ENCODE data around the gene SEL1L3. TPM values are rescaled to one million over a fixed set of nuclear protein-coding genes. Genes with fewer than 3 reads are reported as not detected.
A peak's percentile ranks its signal among the peaks of the same experiment; 100 is the strongest.

SEL1L3 gene
- total RNA-seq, 1 experiment from 2014 or later: 31.9 TPM

DNA sequence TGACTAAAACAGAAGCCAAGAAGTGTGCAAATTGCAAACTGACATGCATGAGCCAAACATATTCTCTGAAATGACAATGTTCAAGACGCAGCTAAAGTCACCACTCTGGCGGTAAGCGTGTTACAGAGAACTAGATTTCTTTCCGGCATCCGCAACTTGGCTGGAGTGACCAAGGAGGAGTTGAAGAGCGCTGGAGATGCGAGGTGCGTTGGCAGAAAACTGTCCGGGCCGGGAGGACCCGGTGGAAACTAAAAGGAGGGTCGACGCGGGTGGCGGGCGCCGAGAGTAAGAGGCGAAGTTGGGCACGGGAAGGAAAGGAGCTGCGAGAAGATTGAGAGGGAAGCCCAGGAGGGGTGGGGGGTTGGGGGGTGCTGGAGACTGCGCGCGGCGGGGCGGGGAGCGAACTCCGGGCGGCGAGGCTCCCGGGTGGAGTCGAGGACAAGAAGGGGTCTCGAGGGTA lies 807 bp downstream of the SEL1L3 start:
- Histone ChIP-seq H3K9ac (ENCODE audit: low read length) (peak overlapping the region; percentile 50), H3K36me3 (ENCODE audit: low read depth, low read length) (no peaks in the 10 kb centered on the region), H3K4me1 (ENCODE audit: insufficient read depth, low read length) (peaks cover 21% of the 10 kb centered on the region), H3K27ac (ENCODE audit: low read length) (peak overlapping the region; percentile 35), H3K79me2 (ENCODE audit: low read length) (peaks cover 37% of the 10 kb centered on the region), H3K9me2 (replicated peaks; ENCODE audit: low read length) (no peaks in the 10 kb centered on the region), H3F3A (ENCODE audit: low read length, unreplicated experiment) (no peaks in the 10 kb centered on the region), H3K27me3 (ENCODE audit: low read length) (no peaks in the 10 kb centered on the region), H4K20me1 (ENCODE audit: low read length) (no peaks in the 10 kb centered on the region), H2AFZ (ENCODE audit: low read length) (peak overlapping the region; percentile 90), H3K4me2 (ENCODE audit: low read length) (peak overlapping the region; percentile 92), H3K9me3 (ENCODE audit: low read length) (no peaks in the 10 kb centered on the region), H3K4me3 (ENCODE audit: low read length) (peak overlapping the region; percentile 87)
- BruUV-seq (replicated peaks): no TSS peak
- TF ChIP-seq EZH2phosphoT487 (IDR thresholded peaks at IDR 0.05; ENCODE audit: borderline replicate concordance, low read length): no peak
- TF ChIP-seq, protein P1, sequence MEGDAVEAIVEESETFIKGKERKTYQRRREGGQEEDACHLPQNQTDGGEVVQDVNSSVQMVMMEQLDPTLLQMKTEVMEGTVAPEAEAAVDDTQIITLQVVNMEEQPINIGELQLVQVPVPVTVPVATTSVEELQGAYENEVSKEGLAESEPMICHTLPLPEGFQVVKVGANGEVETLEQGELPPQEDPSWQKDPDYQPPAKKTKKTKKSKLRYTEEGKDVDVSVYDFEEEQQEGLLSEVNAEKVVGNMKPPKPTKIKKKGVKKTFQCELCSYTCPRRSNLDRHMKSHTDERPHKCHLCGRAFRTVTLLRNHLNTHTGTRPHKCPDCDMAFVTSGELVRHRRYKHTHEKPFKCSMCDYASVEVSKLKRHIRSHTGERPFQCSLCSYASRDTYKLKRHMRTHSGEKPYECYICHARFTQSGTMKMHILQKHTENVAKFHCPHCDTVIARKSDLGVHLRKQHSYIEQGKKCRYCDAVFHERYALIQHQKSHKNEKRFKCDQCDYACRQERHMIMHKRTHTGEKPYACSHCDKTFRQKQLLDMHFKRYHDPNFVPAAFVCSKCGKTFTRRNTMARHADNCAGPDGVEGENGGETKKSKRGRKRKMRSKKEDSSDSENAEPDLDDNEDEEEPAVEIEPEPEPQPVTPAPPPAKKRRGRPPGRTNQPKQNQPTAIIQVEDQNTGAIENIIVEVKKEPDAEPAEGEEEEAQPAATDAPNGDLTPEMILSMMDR (conservative IDR thresholded peaks at IDR 0.05; ENCODE audit: low read depth, low read length): no peak
- no peak for TF ChIP-seq EZH2 (IDR thresholded peaks at IDR 0.05; ENCODE audit: low read length, unreplicated experiment)
- peak; percentile 26 for ATAC-seq
- POLR2A ChIA-PET (ENCODE audit: unreplicated experiment): no interaction called here
- DNase-seq: peak; percentile 49
- CTCF ChIA-PET: no interaction called here
- intact Hi-C loops (cut with micrococcal nuclease): loop anchor here (2.0 kb wide), 1 partner anchor 45 kb away; no protein-coding TSS in a partner anchor

DNA sequence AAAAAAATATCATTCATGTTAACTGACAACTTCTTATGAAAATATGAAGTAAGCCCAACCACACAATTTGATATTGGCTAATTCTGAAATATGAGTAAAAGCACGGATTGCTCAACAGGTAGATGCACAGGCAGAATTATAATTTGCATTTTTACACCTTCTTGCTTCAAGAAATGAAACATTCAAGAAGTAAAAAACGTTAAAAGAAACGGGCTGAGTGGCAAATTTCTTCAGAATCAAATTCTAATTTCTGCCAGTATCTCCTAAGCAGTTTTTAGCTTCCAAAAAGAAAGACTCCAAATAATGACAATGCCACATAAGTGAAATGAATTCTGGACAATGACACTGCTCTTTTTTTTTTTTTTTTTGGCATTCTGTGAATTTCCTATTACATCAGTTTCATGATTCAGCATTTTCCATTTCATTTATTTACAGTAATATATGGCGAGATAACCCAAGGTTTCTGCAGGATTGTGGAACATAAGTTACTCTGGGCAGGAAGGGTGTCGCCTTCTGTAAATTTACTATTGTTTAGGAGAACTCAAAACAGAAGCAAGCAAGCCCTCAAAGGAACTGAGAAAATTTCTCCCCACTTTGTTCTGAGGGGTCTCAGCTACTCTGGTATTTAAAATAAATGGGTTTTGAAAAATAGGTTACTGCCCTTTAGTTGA lies 1.4 kb downstream of the SEL1L3 start:
- TF ChIP-seq, protein P1 (conservative IDR thresholded peaks at IDR 0.05; ENCODE audit: low read depth, low read length): no peak
- TF ChIP-seq EZH2phosphoT487 (IDR thresholded peaks at IDR 0.05; ENCODE audit: borderline replicate concordance, low read length): no peak
- no peak for TF ChIP-seq EZH2 (IDR thresholded peaks at IDR 0.05; ENCODE audit: low read length, unreplicated experiment)
- ChIA-PET POLR2A (ENCODE audit: unreplicated experiment) (no interaction called here), CTCF (no interaction called here)
- Histone ChIP-seq H3K9ac (ENCODE audit: low read length) (peak overlapping the region; percentile 50), H2AFZ (ENCODE audit: low read length) (peak overlapping the region; percentile 90), H3K27ac (ENCODE audit: low read length) (peak overlapping the region; percentile 35), H3K4me2 (ENCODE audit: low read length) (peak overlapping the region; percentile 92), H3K79me2 (ENCODE audit: low read length) (peaks cover 42% of the 10 kb centered on the region), H3K9me2 (replicated peaks; ENCODE audit: low read length) (no peaks in the 10 kb centered on the region), H3K27me3 (ENCODE audit: low read length) (no peaks in the 10 kb centered on the region), H3K9me3 (ENCODE audit: low read length) (no peaks in the 10 kb centered on the region), H3F3A (ENCODE audit: low read length, unreplicated experiment) (no peaks in the 10 kb centered on the region), H3K4me3 (ENCODE audit: low read length) (peak overlapping the region; percentile 87), H3K36me3 (ENCODE audit: low read depth, low read length) (no peaks in the 10 kb centered on the region), H4K20me1 (ENCODE audit: low read length) (no peaks in the 10 kb centered on the region), H3K4me1 (ENCODE audit: insufficient read depth, low read length) (peaks cover 21% of the 10 kb centered on the region)
- TSS peak; percentile 74 for BruUV-seq (replicated peaks)
- intact Hi-C loops (cut with micrococcal nuclease): no loop called here
- no peak for ATAC-seq
- peak; percentile 30 for DNase-seq

DNA sequence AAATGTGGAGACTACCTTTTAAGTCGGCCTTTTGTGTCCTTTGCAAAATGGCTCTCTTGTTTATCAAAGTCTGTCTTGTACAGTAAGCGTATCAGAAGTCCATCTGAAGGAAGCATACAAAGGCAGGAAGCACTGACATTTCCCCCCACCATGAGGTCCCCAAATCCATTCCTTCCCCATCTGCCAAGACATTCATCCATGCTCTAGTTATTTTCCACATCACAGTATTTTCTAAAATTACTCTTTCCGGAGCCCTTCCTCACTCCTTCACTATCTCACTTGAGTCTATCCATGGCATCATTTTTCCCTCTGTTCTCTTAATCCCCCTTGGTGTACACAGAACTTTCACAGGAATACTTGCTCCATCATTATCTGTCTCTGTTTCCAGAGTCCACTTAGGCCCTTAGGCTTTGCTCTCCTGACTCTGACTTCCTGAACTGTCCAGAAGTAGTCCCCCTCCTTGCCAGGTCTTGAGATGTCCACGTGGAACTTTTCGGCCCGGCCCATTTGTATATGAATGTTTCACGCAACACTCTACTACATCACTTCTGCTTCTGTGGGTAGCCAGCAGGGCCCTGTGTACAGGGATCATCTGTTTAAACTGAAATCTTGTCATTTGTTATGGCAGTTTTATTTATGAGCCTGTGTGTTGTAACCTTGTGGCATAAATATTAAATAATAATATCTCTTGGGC lies 2.1 kb downstream of the SEL1L3 start:
- Histone ChIP-seq H3K4me3 (ENCODE audit: low read length) (peak overlapping the region; percentile 87), H3K4me1 (ENCODE audit: insufficient read depth, low read length) (peaks cover 21% of the 10 kb centered on the region), H3K27me3 (ENCODE audit: low read length) (no peaks in the 10 kb centered on the region), H3K79me2 (ENCODE audit: low read length) (peaks cover 48% of the 10 kb centered on the region), H3K9ac (ENCODE audit: low read length) (no peak overlapping the region), H4K20me1 (ENCODE audit: low read length) (no peaks in the 10 kb centered on the region), H2AFZ (ENCODE audit: low read length) (no peak overlapping the region), H3K9me2 (replicated peaks; ENCODE audit: low read length) (no peaks in the 10 kb centered on the region), H3K9me3 (ENCODE audit: low read length) (no peaks in the 10 kb centered on the region), H3K4me2 (ENCODE audit: low read length) (peak overlapping the region; percentile 92), H3K36me3 (ENCODE audit: low read depth, low read length) (no peaks in the 10 kb centered on the region), H3K27ac (ENCODE audit: low read length) (no peak overlapping the region), H3F3A (ENCODE audit: low read length, unreplicated experiment) (no peaks in the 10 kb centered on the region)
- POLR2A ChIA-PET (ENCODE audit: unreplicated experiment): no interaction called here
- TF ChIP-seq EZH2 (IDR thresholded peaks at IDR 0.05; ENCODE audit: low read length, unreplicated experiment) (no peak), EZH2phosphoT487 (IDR thresholded peaks at IDR 0.05; ENCODE audit: borderline replicate concordance, low read length) (no peak)
- TF ChIP-seq, protein P1 (conservative IDR thresholded peaks at IDR 0.05; ENCODE audit: low read depth, low read length): no peak
- DNase-seq (no peak), ATAC-seq (no peak)
- intact Hi-C loops (cut with micrococcal nuclease): no loop called here
- CTCF ChIA-PET: no interaction called here
- BruUV-seq (replicated peaks): TSS peak; percentile 47

Measured in PC-3 (cell line).